ENCODE measurements around the gene PDZD8.

- TF ChIP-seq, protein P1, sequence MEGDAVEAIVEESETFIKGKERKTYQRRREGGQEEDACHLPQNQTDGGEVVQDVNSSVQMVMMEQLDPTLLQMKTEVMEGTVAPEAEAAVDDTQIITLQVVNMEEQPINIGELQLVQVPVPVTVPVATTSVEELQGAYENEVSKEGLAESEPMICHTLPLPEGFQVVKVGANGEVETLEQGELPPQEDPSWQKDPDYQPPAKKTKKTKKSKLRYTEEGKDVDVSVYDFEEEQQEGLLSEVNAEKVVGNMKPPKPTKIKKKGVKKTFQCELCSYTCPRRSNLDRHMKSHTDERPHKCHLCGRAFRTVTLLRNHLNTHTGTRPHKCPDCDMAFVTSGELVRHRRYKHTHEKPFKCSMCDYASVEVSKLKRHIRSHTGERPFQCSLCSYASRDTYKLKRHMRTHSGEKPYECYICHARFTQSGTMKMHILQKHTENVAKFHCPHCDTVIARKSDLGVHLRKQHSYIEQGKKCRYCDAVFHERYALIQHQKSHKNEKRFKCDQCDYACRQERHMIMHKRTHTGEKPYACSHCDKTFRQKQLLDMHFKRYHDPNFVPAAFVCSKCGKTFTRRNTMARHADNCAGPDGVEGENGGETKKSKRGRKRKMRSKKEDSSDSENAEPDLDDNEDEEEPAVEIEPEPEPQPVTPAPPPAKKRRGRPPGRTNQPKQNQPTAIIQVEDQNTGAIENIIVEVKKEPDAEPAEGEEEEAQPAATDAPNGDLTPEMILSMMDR (conservative IDR thresholded peaks at IDR 0.05; ENCODE audit: low read length) = no peak
- no peak for TF ChIP-seq EZH2phosphoT487 (IDR thresholded peaks at IDR 0.05; ENCODE audit: borderline replicate concordance, low read depth, low read length)
Measured at GRCh38 chr10:117262291-117262902, 112.8 kb downstream of the PDZD8 start.

Measured in OCI-LY7 (cell line).